ENCODE data around the gene FHIT. TPM values are rescaled to one million over a fixed set of nuclear protein-coding genes. Genes with fewer than 3 reads are reported as not detected.

The FHIT gene
- total and polyA plus RNA-seq, 7 donors, result 0.98 to 10.4 (median 4.0) TPM

- WGBS, 3 donors, result 0 to 43% (median 33%) methylated on average over 2 of the region's 2 CpGs
Observed at GRCh38 chr3:60365360-60365759, 885.9 kb downstream of the FHIT start.

GRCh38 chr3:60364475-60364874 lies 886.8 kb downstream of the FHIT start:
- H3K4me1 ChIP-seq, result no peaks in the 10 kb centered on the region

More at GRCh38 chr3:60365360-60365759, 885.9 kb downstream of the FHIT start:
- ATAC-seq, result no peak
- intact Hi-C loops (cut with DNase I), result no loop called here
- no peak for DNase-seq
- TF ChIP-seq CTCF (IDR thresholded peaks at IDR 0.05), result no peak
- no peaks in the 10 kb centered on the region for H3K36me3 ChIP-seq (ENCODE audit: insufficient read depth in 1 of 2, low read depth in 1 of 2)
- no peaks in the 10 kb centered on the region for H3K4me1 ChIP-seq
- no peaks in the 10 kb centered on the region for H3K9me3 ChIP-seq
- no peaks in the 10 kb centered on the region for H3K27me3 ChIP-seq (ENCODE audit: insufficient read depth in 3 of 3, low read length in 2 of 3)
- H3K4me3 ChIP-seq, result no peak overlapping the region
- H3K27ac ChIP-seq, result no peak overlapping the region

GRCh38 chr3:60363817-60364216 lies 887.4 kb downstream of the FHIT start:
- TF ChIP-seq CTCF (IDR thresholded peaks at IDR 0.05), result no peak
- DNase-seq, result no peak
- intact Hi-C loops (cut with DNase I), result no loop called here
- Histone ChIP-seq H3K36me3 (ENCODE audit: insufficient read depth in 1 of 2, low read depth in 1 of 2) (no peaks in the 10 kb centered on the region), H3K27ac (no peak overlapping the region), H3K27me3 (ENCODE audit: insufficient read depth in 3 of 3, low read length in 2 of 3) (no peaks in the 10 kb centered on the region), H3K4me1 (no peaks in the 10 kb centered on the region), H3K4me3 (no peak overlapping the region), H3K9me3 (no peaks in the 10 kb centered on the region)
- ATAC-seq, result no peak
- 80 to 89% (median 83%) methylated on average over 2 of the region's 2 CpGs for WGBS, 3 donors

More at GRCh38 chr3:60364475-60364874, 886.8 kb downstream of the FHIT start:
- H3K27me3 ChIP-seq (ENCODE audit: insufficient read depth in 3 of 3, low read length in 2 of 3), result no peaks in the 10 kb centered on the region
- ATAC-seq (no peak), DNase-seq (no peak)
- H3K36me3 ChIP-seq (ENCODE audit: insufficient read depth in 1 of 2, low read depth in 1 of 2), result no peaks in the 10 kb centered on the region
- no peak for TF ChIP-seq CTCF (IDR thresholded peaks at IDR 0.05)
- H3K27ac ChIP-seq, result no peak overlapping the region
- intact Hi-C loops (cut with DNase I), result no loop called here
- no peak overlapping the region for H3K4me3 ChIP-seq
- no peaks in the 10 kb centered on the region for H3K9me3 ChIP-seq

GRCh38 chr3:60355825-60356224 lies 895.4 kb downstream of the FHIT start:
- no peaks in the 10 kb centered on the region for H3K36me3 ChIP-seq (ENCODE audit: insufficient read depth in 1 of 2, low read depth in 1 of 2)
- no peak overlapping the region for H3K27ac ChIP-seq
- ATAC-seq (no peak), DNase-seq (no peak)
- 43 to 83% (median 69%) methylated on average over 2 of the region's 2 CpGs for WGBS, 3 donors
- H3K4me1 ChIP-seq, result no peaks in the 10 kb centered on the region
- no peaks in the 10 kb centered on the region for H3K27me3 ChIP-seq (ENCODE audit: insufficient read depth in 3 of 3, low read length in 2 of 3)
- no peak for TF ChIP-seq CTCF (IDR thresholded peaks at IDR 0.05)
- no peak overlapping the region for H3K4me3 ChIP-seq
- intact Hi-C loops (cut with DNase I), result no loop called here
- H3K9me3 ChIP-seq, result no peaks in the 10 kb centered on the region

GRCh38 chr3:60351481-60351880 lies 899.8 kb downstream of the FHIT start:
- H3K9me3 ChIP-seq, result no peaks in the 10 kb centered on the region
- H3K4me3 ChIP-seq, result no peak overlapping the region
- WGBS, 3 donors, result 88 to 97% (median 90%) methylated on average over 1 of the region's 1 CpG
- intact Hi-C loops (cut with DNase I), result no loop called here
- DNase-seq (no peak), ATAC-seq (no peak)
- H3K27ac ChIP-seq, result no peak overlapping the region
- H3K27me3 ChIP-seq (ENCODE audit: insufficient read depth in 3 of 3, low read length in 2 of 3), result no peaks in the 10 kb centered on the region
- no peaks in the 10 kb centered on the region for H3K4me1 ChIP-seq
- no peak for TF ChIP-seq CTCF (IDR thresholded peaks at IDR 0.05)
- H3K36me3 ChIP-seq (ENCODE audit: insufficient read depth in 1 of 2, low read depth in 1 of 2), result no peaks in the 10 kb centered on the region

Measured in psoas muscle (tissue), 8 donors.